Ecto neural progenitor cell (in vitro differentiated cells): ENCODE data around the gene SLC16A12.
"Not testable (repeated sequence)": the region's sequence is repeated elsewhere in the genome, so short reads cannot be mapped to it uniquely, and the experiment has no call there.

ENCODE experiments used
- DNase-seq: peaks from one replicate; pipeline ENCODE4 v3.0.0-alpha.2; 2018; ENCODE audit warnings: low spot score

Gene SLC16A12

DNA sequence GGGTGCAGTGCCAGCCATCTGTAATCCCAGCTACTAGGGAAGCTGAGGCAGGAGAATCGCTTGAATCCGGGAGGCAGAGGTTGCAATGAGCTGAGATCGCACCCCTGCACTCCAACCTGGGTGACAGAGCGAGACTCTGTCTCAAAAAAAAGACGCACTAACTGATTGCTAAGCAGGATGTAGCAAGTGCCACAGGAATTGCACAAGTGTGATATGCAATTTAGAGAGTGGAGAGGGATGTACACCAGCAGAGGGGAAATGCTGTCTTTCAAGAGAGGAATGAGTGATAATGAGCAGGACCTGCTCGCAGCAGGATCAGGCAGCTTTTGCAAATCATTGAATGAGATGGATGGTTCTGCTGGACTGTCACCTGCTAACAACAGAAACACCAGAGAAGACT lies 13.3 kb upstream of the SLC16A12 start:
- DNase-seq: no peak

DNA sequence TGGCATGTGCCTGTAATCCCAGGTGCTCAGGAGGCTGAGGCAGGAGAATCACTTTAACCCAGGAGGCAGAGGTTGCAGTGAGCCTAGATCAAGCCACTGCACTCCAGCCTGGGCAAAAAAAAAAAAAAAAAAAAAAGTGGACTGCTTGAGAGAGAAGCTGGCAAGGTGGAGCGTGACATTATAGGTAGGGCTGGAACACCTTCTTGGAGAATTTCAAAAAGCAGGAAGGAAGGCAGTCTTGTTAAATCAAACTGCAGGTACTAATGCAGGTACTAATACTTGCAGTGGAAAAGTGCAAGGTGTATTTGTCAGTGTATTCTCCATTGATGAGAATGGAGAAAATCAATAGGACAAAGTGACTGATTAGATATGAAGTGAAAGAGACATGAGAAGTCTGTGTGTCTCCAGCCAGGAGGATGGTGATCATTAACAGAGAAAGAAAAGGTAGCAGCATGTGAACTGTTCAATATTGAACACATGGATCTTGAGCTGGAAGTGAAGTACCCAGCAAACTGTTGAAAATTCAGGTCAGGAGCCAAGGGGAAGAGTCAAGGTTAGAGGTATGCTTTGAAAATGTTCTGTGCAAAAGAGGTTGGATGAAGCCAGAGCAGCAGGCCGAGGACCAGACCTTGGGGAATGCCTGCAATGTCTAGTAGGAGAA lies 12.6 kb upstream of the SLC16A12 start:
- DNase-seq: no peak

DNA sequence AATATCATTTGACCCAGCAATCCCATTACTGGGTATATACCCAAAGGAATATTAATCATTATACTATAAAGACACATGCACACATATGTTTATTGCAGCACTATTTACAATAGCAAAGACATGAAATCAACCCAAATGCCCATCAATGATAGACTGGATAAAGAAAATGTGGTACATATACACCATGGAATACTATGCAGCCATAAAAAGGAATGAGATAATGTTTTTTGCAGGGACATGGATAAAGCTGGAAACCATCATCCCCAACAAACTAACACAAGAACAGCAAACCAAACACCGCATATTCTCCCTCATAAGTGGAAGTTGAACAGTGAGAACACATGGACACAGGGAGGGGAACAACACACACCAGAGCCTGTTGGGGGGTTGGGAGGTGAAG lies 11.3 kb upstream of the SLC16A12 start:
- not testable (repeated sequence) for DNase-seq

DNA sequence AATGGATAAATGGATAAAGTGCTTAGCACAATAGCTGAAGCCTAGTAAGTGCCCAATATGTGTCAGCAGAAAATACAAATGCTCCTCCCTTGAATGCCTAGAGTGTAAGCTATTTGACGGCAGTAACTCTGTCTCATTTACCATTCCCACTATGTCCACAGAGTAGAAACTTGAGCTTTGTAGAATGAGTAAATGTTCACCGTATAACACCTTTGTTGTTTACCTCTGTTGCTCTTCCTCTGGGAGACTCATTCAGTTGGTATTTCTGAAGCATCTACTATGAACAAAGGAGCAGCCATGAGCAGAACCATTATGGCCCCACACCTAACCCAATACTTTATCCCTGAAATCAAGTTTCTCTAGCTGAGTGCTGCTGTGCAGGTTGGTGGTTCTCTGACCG lies 8.4 kb upstream of the SLC16A12 start:
- DNase-seq: no peak

DNA sequence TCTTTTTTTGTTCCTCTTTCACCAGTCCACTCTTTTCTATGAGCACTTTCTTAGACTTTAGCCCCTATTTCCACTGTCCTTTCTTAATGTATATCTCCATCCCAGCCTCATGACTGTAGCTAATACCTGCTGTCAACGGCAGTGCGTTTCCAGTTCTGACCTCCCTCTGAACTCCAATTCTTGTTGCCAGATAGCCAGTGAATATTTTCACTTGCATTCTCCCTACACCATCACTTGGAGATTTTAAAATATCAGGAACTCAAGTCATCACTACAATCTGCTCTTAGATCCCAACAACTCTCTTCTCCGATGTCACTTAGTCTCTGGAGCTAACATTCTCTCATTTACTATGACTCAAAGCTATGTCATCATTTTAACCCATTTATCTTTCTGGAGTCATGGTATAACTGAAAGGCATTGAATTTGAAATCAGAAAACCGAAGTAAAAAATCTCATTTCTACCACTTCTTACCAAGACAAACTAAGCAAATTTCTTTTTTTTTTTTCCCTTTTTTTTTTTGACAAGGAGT lies 5.1 kb upstream of the SLC16A12 start:
- DNase-seq: no peak

DNA sequence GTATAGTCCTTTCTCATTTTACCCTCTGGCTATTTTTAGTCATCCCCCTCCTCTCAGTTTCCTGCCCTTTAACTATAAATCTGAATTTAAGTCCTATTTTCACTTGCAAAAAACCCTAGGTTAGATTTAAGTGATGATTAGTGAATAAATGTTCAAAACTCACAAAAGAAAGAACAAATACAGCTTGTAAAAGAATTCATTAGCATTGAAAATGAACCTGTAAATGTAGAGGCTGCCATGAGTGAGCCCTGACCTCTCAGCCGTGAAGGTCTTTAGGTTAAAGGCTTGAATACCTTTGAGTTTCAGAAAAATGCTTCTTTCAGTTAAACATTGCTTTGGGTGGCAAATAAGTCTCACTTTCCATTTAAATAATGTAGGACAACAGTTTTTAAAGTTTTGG lies 2.0 kb upstream of the SLC16A12 start:
- DNase-seq: no peak

DNA sequence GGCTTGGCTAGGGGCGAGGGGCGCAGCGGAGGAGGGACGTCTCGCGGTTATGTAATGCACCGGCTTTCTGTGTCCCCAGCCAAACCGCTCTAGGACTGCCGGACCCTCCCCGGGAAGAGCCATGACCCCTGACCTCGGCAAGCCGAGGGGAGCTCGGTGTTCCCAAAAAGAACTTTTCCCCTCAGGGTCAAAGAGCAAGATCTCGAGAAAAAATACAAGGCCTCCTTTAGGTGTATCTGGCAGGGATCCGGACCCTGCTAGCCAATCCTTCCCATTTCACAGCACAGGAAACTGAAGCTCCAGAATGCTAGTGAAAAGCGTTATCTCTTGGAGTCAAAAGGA lies 590 bp upstream of the SLC16A12 start:
- no peak for DNase-seq

DNA sequence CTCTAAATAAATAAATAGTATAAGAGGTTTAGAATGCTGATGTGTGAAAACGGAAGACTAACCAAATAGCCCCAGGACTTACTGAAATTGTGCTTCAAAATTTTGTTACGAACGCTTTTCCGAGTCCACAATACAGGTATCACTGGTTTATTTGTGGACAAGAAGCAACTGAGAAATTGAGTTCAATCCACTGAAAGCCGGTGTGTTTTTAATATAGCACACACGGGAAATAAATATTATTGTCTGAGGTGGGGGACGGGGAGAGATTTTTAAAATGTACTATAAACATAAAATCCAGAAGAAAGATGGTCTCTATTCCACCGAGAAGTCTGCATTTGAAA lies 598 bp downstream of the SLC16A12 start:
- DNase-seq: no peak

DNA sequence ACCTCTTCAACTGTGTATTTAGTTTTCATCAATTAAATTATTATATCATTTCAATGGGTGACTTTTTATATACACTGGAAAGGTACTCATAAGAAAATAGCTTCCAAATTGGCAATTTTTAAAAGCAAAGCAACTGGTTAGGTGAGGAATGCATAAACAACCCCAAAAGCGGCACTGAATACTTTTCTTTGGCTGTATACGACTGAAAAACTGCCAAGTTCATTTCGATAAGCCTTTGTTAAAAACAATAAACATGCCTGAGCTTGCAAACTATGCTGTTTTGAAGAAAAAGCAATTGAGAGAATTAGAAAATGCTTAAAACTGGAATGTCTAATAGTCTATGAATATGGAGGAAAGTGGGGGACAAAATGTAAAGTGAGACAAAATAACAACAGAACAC lies 2.9 kb downstream of the SLC16A12 start:
- no peak for DNase-seq

DNA sequence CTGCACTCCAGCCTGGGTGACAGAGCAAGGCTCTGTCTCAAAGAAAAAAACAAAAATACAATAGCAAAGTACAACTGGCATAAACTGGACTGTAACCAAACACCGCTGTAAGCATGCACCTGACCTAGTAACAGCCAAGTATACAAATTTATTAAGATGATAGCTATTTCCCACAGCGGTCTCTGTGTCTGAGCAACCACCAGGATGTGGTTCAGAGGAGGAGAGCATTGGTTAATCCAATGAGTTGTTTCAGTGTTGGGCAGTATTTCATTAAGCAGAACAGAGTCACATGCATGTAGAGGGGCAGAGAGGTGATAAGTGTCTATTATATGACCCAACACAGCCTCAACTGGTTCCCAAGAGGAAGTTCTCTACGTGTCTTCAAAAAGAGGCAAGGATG lies 4.0 kb downstream of the SLC16A12 start:
- DNase-seq: no peak

DNA sequence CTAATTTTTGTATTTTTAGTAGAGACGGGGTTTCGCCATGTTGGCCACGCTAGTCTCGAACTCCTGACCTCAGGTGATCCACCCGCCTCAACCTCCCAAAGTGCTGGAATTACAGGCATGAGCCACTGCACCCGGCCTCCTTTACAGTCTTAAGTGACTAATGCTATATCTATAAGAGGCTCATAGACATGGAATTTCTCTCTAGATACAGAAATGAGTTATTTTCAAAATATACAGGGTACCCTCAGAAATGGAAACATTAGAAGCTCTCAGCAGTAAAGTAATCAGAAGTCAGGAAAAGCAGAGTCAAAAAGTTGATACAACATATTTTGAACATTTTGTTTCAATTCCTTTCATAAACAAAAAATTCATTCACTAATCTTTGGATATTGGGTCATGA lies 5.7 kb downstream of the SLC16A12 start:
- not testable (repeated sequence) for DNase-seq

DNA sequence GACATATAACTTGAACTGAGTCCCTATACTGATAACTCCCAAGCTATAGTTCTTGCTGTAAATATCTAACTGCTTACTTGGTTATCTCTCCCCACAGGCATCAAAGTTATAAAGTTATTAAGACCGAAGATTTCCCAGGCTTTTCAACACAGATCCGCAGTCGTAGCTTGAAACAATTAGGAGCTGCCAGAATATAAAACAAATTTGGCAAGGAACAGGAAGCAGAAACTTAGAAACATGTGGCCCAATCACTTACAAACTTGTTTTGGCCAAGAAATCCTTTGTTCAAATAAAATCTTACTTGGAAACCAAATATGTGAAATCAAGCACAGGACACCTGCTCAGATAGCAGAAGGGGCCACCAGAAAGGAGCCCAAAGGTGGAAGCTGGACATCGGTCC lies 9.0 kb downstream of the SLC16A12 start:
- DNase-seq: no peak

DNA sequence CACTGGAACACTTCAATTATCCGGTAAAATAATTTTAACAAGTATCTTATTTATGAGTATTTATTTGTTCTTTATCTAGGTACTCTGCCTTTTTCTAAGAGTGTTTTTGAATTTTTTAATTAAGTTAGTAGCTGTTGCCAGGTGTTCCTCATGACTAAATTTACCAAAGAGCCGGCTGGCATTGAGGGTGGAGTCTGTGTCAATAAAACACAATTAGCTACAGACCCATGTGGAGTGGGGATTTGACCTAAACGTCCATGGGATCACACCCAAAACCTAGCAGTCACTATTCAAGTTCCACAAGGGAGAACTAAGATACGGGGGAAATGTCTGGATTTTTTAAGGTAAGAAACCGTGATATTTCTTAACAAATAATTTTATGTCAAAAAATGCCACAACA lies 9.8 kb downstream of the SLC16A12 start:
- DNase-seq: no peak

DNA sequence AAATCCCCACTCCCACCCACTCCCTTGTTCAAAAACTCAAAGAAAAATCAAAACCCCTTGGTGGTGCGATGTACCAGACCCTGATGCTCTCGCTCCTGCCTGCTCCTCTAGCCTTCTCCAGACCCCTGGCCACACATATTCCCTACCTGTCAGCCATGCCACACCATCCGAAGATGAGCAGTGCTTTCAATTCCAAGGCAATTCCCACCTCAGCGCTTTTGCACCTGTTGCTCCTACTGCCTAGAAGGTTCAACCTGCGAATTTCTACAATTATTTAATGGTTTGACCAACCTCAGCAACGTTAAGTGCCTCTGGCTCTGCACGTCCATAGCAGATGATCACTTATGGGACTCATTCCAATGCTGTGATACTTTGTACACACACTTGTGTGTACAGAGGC lies 11.1 kb downstream of the SLC16A12 start:
- no peak for DNase-seq

DNA sequence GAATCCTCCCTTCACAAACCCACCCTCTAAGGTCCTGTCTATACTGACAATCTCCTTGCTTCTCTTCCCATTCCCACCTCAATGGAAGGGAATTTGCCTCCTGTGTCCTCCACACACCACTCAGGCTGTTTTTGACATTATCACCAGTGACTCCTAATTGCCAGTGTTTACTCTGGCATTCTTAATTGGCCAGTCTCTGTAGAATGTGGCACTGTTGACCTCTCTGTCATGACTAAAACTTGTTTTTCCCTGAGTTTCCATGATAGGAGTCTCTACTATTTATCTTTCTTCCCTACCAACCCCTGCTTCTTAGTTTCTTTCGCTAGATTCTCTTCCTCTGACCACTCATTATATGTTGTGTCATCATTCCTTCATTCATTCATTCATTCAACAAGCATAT lies 12.1 kb downstream of the SLC16A12 start:
- DNase-seq: no peak

DNA sequence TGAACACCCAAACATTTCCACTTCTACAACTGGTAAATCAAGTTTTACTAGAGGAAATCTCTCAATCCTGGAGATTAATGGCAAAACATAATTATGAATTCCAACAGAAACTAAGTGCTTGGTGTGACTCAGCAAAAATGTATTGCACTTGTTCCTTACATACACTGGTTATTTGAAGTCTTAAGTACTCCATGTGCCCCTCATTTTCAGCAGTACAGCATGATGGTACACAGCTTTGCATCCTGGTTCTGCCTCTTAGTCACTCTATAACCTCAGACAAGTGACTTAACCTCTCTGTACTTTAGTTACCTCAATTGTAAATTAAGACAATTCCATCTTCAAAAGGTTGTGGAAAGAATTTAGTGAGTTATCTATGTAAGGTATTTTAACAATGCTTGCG lies 12.9 kb downstream of the SLC16A12 start:
- DNase-seq: no peak

DNA sequence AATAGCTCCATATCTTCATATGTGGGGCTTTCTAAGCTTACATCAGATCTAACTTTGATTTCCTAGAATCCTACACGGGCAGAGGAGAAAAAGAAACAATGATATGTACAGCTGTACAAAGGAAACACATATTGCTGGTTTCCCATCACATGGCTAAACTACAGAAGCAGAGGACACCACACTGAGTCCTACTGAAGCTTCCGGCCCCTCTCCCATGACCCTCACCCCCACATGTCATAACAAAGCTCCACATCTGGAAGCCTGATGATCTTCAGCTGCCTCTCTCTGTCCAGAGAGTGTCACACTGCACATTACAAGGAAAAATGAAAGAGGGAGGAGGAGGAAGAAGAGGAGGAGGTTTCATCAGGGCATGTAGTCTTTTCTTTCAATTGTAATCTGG lies 14.0 kb downstream of the SLC16A12 start:
- no peak for DNase-seq

DNA sequence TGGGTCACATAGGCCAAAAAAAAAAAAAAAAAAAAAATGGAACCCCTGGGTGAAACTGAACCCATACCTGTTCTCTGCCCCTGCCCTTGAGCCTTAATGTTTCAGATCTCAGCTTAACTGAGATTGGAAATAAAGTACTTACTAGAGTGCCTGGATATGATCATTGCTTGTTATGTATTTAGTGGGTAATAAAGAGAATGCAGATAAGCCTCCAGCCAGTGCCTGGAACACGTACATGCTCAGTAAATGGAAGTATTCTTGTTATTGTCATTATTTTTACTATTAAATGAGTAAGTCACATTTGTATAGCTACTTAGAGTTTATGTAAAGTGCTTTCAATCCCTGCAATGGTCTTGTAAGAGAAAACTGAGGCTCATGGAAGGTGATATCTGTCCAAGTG lies 14.7 kb downstream of the SLC16A12 start:
- DNase-seq: no peak

DNA sequence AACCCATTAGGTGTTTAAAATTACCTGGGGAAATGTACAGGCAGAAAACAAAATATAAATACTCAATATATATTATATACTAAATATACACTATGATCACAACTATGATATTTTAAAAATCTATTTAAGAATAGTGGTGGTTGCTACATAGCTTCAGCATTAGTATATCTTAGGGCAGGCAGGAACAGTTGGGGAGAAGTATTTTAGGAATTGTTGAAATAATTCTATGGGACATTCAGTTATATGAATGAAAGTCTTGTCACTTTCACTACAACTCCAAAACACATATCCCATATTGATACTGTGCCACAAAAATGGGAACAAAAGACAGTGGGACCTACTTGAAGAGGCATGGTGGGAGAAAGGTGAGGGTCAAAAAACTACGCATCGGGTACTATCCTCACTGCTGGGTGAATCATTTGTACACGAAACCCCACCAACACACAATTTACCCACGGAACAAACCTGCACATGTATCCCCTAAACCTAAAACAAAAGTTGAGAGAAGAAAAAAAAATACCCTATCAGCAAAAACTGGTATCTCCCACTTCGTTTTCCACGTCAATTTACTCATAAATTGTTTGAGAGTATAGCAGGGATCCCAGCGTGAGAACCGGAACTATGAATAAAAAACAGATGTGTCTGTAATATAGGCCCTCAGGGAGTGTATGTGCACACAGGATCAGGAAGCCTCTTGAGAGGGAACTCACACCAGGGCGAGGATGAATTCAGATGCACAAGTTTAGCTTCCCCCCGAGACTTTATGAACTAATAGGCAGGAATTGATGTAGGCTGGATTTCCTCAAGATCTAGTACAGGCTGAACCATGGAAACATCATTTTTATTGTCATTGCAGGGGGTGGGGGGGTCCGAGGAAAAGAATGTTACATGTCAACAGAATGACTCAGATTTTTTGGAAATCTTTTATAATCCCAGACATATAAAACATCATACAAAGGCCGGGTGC lies 16.2 kb downstream of the SLC16A12 start:
- DNase-seq: no peak

DNA sequence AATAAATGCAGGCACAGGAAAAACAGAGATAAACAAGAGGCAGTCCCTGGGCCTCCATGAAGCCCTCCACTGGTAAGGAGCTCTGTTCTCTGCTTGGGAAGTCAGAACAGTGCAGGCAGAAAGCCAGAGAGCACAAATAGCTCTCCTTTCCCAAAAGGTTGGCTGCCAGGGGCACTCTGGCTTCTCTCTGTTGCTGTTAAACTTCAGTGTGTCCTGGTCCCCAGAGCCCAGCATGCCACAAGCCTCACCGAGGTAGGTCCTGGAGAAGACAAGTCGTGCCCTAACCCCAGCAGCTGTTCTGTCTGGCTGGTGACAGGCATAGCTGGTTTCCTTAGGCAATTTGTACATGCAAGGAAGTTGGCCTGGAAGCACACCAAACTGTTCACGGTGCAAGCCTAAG lies 17.3 kb downstream of the SLC16A12 start:
- no peak for DNase-seq

DNA sequence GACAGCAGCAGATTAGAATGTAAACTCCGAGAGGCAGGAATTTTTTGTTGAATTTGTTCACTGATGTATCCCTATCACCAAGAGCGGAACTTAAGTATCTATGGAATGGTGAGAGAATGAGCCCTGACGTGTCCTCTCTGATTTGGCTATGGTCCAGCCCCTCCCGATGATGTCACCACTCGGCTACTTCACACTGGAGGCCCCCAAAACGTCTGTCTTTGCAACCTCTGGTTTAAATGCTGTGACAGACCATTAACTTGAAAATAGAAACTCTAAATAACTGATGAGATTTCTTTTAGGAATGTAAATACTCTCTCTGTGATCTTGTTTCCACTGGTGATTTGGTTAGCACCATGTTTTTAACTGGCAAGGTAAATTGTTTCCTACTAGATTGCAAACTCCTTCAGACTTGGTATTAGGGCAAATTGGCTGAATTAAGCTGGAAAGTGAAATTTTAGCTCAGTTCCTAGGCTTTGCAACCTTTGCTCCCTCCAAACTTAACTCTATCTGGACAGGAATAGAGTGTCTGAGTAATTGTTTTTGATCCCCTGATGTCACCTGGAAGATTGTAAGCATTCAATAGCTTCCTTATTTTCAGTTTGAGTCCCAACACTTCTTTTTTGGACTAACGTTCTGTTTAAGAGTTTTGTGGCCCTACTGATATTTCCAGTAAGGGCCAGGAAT lies 19.1 kb downstream of the SLC16A12 start:
- no peak for DNase-seq

DNA sequence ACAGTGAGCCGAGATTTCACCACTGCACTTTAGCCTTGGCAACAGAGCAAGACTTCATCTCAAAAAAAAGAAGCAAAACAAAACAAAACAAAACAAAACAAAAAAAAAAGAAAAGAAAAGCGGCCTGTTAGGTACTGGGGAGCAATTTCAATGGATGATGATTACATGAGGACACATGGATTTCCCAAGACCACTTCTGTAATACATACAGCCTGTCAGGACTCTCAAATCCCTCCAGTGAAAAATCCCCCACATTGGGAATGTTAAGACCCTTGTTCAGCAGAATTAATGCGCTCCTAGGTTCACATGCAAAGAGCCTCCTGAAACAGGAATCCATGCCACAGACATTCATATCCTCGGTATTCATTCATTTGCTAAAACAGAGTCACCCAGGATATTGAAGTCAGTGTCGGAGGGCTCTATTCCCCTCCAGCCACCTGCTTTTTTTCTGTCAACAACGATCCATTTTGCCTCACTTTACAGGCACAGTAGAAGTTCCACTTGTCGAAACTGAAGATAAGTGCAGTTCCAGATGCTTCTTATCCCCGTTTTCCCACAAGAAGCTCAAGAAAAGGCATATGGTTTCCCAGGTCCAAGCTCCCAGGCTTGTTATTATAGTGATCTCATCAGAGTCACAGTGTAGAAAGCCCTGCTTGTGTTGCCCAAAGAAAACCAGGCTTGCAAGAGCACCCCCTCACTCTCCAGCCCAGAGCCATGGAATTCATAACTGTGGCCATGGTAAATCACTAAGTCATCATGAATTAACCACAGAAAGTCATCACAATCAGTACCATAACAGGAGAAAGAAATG lies 20.2 kb downstream of the SLC16A12 start:
- no peak for DNase-seq
